GM10847 (cell line): ENCODE data around the gene UBE2R2.
A peak's percentile ranks its signal among the peaks of the same experiment; 100 is the strongest.

Experiments
- POLR2A ChIP-seq: IDR thresholded peaks from 2 replicates; pipeline ENCODE4 v1.6.1; 2011; ENCODE audit not compliant: insufficient read length; ENCODE audit errors: extremely low read depth

The UBE2R2 gene

DNA sequence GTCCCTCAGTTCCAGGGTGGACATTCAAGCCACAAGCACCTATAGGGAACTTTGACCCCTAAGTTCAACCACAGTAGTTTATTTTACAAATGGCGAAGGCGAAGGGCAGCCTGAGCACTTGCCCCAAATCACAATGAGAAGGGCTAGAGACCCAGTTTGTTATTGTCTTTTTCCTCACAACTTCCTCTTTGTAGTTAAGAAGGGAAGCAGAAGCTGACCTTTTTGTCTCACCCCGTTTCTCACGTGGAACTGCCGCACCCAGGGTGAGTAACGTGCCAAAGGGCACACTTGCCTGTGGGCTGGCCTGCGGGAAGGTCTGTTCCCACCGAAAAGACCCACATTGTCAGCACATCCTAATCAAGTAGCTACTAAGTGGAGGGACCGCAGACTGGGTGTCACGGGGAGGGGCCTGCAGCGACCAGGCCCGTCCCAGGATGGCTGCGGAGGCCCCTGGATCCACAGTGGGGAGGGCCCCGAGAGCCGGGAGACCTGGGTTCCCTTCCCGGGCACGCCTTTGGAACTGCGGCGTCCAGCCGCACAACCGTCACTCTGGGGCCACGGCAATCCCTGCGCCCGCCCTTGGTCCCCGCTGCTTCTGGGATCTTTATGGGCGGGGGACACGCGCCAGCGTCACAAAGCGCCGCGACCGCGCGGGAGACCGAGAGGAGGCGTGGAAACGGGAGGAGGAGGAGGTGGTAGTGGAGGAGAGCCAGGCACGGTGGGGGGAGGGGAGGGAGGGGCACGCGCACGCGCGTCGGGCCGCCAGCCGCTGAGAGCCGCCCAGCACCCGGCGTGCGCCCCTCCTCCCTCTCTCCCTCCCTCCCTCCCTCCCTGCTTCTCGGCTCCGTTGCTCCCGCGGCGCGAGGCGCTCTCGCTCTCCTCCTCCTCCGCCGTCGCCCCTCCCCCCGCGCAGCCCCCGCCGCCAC lies at the start of gene UBE2R2:
UBE2R2 (plus strand) TSS at position 834 of the 926 bp plus-strand sequence. CDS start 598 bp downstream, outside the sequence.
- peak; percentile 70 for TF ChIP-seq POLR2A

DNA sequence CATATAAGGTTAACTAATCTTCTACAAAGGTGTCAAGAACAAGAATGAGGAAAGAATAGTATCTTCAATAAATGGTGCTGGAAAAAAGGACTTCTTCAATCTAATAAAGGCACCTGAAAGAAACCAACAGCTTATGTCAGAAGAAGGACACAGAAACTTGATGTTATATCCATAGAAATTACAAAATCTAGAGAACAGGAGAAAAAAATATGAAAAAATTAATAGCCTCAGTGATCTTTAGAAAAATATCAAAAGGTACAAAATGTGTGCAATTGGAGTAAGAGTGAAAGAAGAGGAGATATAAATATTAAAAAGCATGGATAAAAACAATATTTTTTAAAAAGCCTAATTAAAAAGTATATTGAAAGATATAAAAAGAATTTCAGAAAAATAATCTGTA lies 40.4 kb upstream of the UBE2R2 start:
- TF ChIP-seq POLR2A, result no peak

DNA sequence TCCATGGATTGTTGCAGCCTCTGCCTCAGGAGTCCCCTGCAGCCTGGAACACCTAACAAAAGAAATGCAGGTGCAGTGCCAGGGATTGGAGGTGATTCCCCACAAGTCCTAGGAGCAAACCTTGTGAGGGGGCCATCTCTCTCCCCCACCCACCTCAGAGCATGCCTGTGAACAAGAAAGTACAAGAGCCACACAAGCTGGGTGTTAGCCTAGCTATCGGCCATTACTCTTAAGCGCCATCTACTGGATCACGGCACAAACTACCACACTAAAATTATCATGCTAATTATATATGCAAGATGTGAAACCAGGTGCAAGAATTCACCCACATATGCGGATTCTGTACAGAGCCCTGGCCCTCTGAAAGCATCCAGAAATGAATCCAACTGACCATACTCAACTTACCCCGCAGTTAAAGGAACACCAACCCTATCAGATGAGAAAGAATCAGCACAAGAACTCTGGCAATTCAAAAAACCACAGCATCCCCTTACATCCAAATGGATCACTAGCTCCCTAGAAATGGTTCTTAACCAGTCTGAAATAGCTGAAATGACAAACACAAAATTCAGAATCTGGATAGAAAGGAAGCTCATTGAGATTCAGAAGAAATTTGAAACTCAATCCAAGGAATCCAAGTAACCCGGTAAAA lies 38.1 kb upstream of the UBE2R2 start:
- no peak for TF ChIP-seq POLR2A

GRCh38 chr9:33780276-33780675 lies 36.7 kb upstream of the UBE2R2 start:
- no peak for TF ChIP-seq POLR2A

- no peak for TF ChIP-seq POLR2A
These were observed 35.2 kb upstream of the UBE2R2 start for GRCh38 chr9:33781736-33782135.

DNA sequence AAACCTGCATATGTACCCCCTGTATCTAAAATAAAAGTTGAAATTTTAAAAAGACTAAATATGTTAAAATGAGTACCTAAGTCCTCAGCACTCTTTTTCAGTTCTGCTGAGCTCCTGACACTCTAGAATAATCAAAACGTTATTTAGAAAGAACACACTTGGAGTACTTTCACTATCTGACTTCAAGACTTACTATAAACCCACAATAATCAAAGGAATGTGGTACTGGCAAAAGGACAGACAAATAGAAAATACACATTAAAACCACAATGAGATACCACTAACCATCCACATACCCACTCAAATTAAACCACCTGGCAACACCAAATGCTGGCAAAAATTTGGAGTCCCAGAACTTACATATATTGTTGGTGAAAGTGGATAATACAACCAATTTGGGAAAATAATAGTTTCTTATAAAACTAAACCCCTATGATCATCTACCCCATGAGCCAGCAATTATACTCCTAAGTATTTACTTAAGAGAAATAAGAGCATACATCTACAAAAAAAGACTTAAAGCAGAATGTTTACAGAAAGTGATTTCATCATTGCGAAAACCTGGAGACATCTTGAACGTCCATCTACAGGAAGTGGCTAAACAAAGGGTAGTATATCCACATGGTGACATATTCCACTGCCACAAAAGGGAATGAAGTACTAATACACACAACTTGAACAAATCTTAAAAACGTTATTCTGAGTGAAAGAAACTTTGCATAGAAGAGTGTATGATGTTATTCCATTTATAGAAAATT lies 34.4 kb upstream of the UBE2R2 start:
- TF ChIP-seq POLR2A, result no peak

GRCh38 chr9:33785914-33786313 lies 31.0 kb upstream of the UBE2R2 start:
- TF ChIP-seq POLR2A, result no peak

DNA sequence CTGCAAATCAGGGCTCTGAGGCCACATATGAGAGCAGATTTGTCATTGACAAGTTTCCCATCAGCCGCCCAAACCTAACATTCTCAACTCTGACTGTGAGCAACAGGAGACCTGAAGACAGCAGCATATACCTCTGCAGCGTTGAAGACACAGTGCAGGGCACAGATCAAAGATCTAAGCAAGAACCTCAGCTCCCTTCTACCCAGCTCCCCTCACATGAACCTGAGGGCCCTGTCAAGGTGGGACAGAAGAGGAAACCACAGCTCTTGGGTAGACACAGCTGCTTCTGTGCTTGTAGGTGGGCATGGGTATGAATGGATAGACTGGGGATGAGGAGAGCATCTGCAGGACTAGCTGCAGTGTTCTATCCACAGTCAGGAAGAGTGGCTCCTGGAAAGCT lies 30.3 kb upstream of the UBE2R2 start:
- TF ChIP-seq POLR2A, result no peak

DNA sequence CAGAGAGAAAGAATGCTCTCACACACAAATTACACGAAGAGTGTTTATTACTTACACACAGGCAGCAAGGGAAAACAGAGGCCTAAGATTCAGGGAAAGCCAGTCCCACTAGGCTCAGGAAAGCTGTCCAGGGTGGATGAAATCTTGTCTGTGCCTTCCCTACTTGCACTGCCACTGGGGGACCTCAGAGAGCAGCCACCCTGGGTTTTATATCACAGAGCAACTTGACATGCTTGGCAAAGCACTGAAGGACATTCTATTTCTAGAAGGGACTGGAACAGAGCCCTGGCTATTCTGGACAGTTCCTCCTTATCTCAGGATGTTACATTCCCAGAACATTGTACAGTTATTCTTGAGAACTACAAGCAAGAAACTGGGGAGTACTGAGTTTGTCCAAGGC lies 29.1 kb upstream of the UBE2R2 start:
- no peak for TF ChIP-seq POLR2A

DNA sequence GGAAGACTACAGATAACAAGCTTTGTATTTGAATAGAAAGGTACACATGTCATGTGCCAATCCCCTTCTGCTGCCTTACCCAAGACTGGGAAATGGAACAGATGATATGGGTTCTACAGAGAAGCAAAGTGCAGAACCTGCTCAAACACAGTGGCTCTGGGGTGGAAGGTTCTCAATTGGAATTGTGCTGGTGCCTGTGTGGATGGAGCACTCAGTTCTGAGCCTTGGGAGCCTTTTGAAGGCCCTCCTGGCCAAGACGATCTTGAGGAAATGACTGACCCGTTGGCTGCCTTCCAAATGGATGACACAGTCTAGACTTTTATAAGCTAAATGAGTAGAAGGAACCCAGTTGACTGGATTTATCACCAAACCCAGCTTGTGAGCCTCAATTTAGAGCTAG lies 25.8 kb upstream of the UBE2R2 start:
- no peak for TF ChIP-seq POLR2A

GRCh38 chr9:33794560-33794959 lies 22.4 kb upstream of the UBE2R2 start:
- TF ChIP-seq POLR2A, result no peak

DNA sequence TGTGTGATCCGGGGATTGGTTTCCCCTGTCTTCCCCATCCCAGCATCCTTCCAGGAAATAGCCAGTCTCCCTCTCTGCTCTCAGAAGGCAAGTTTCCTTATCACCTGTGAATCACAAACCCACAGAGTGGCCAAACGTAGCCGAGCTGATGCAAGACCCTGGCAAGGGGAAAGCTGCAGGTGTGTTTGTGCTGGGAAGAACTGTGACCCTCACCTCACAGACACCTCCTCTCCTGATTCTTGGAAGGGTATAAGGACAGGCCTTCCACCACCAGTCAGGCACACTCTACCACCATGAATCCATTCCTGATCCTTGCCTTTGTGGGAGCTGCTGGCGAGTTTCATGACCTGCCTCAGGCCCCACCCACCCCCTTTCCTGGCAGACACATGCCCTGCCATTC lies 21.7 kb upstream of the UBE2R2 start, which contains the start of gene PRSS3:
PRSS3 (plus strand) TSS at position 281 of the 400 bp plus-strand sequence; CDS start at position 294, 13 bp downstream.
- TF ChIP-seq POLR2A, result no peak

DNA sequence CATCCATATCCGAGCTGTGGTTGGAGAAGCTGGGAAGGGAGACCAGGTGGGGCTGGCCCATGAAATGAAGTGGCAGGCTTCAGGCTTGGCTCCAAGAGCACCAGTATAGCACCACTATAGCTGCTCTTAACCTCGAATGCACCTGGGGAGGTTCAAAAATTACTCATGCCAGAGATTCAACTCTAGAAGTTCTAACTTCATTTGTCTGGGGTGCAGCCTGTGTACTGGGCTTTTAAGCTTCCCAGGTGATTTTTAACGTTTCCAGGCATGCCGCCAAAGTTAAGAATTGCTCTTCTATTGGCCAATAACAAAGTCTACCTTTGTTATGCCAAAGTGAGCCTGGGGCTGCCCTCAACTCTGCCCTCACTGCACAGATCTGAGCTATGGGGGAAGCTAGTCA lies 21.1 kb upstream of the UBE2R2 start:
- TF ChIP-seq POLR2A, result no peak

DNA sequence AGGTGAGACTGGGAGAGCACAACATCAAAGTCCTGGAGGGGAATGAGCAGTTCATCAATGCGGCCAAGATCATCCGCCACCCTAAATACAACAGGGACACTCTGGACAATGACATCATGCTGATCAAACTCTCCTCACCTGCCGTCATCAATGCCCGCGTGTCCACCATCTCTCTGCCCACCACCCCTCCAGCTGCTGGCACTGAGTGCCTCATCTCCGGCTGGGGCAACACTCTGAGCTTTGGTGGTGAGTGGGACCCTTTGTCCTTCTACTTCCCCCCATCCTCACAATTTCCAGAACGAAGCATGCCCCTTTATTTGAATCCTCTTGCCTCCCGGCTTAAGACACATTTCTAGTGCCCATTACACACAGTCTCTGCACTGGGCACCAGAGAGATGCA lies 19.1 kb upstream of the UBE2R2 start:
- no peak for TF ChIP-seq POLR2A

- TF ChIP-seq POLR2A, result no peak
These were observed 18.4 kb upstream of the UBE2R2 start for GRCh38 chr9:33798545-33798944.
